DMS 273 (cell line): ENCODE results near the gene KCNJ2.

ENCODE experiments used
- DNase-seq: peaks from one replicate; lab custom pipeline; 2025; ENCODE audit not compliant: unreplicated experiment; lab: John Stamatoyannopoulos, UW

Gene KCNJ2

DNA sequence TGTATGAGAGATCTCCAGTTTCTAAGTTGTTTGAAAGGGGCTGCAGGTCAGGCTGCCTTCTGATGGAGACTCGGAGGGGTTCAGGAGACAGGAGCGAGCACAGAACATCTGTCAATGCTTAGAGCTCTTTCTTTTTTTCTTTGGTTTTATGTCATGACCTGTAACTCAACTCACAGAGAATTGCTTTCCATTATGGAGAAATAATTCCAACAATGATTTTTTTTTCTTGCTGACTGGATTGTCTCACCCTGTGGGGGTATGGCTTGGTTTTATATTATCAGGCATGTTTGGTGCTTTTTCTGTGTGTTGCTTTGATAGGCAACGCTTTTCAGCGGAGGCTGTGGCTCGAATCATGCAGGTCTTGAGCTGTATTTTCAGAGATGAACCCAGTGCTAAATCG is 10.7 kb upstream of the KCNJ2 start:
- DNase-seq, result no peak

DNA sequence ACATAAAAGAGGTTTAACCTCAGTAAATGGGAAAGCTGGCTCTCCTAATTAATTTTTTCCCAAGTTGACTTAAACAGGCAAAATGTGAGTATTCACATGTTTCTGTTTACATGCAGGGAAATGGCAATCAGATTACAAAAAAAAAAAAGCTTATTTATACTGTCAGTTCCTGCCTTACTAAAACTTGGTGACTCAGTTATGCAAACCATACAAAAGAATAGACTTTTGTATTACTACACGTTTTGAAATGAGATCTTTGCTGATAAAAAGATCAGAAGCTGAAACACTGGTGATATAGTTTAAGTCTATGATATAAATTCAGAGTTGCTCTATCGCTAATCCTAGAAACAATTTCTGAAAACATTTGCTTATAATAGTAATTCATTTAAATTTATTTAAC is 9.4 kb upstream of the KCNJ2 start:
- DNase-seq, result no peak

DNA sequence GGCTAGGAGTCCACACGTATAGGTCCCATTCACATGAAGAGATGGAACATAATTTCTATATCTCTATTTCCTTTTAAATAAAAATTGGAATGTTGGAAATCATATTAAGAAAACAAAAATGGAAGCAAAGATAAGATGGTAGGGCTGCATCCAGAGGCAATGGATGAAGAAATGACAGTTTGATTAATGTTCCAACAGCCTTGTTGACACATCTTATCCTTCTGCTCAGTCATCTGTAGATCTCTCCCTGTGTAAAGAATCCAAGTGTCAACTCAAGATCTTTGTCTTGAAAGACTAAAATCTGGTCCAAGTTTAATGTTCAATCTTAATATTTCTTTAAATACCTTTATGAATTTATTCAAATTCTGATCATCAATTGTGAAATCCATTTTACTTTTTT is 7.8 kb upstream of the KCNJ2 start:
- DNase-seq, result no peak

DNA sequence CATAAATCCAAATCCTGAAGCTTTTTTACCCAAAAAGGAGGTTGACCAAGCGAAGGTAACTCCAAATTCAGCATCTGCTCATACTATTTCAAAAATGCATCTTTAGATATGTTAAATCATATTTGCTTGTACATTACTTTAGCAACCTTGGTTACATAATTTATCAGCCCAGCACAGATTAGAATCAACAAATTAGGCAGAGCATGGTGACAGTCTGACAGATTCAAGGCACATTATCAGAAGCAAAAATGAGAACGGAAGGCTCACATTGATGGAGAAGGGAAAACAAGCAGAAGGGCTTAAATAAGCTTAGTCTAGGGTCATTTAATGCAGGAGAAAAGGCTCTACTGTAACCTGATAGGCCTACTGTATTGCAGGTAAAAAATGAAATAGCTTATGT is 3.9 kb upstream of the KCNJ2 start:
- no peak for DNase-seq

DNA sequence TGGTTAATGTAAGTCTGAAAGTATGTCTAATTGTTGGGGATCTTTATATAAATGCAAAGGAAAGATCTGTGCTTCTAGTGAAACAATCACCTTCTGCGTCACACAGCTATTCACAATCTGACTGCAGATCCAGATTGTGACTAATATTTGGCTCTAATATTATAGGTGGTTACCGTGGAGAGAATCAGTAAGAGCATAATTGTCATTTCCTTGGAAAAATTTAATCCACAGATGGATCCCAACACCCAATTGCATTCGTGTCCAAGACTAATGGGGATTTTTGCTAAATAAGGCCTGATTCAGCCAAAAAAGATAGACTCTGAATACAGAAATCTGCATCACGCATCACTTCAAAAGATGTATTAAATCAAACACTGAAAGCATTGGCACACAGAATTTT is 2.7 kb upstream of the KCNJ2 start:
- no peak for DNase-seq

DNA sequence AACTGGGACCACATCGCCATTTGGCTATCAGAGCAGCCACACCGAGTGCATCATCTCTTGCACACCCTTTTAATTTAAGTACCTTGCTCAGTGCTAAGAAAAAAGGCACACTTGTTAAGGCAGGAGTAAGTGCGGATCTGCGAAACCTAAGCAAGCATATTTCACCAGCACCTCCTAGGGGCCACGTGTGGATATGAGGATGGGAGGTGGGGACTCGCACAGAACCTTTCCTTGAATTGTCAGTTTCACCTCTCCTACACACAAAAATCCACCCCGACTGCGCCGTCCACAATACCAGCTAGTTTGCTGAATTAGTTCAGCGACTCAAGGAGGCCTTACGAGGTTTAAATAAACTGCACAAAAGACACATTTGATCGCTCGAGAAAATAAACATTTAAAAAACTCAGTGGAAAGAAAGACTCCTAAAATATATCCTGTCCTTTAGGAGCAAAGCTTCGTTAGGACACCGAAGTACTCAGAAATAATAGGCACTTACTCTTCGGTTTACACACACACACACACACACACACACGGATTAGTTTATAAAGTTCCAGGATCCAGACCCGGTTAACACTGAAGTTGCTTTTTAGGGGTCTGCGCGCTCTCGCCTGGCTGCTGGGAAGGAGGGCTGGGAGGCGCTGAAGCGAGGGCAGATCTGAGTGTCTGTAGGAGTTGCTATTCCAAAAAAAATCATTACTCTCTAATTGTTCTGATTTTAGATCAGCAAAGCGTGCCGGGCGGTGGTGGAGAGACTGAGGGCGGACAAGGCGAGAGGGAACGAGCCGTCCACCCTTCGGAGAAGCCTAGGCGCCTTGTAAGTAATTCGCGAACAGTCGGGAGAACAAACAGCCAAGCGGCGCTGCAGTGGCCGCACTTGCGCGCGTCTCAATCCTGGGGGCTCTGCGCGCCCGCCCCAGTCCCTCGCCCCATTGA is 1.0 kb upstream of the KCNJ2 start:
- peak; percentile 77 for DNase-seq

DNA sequence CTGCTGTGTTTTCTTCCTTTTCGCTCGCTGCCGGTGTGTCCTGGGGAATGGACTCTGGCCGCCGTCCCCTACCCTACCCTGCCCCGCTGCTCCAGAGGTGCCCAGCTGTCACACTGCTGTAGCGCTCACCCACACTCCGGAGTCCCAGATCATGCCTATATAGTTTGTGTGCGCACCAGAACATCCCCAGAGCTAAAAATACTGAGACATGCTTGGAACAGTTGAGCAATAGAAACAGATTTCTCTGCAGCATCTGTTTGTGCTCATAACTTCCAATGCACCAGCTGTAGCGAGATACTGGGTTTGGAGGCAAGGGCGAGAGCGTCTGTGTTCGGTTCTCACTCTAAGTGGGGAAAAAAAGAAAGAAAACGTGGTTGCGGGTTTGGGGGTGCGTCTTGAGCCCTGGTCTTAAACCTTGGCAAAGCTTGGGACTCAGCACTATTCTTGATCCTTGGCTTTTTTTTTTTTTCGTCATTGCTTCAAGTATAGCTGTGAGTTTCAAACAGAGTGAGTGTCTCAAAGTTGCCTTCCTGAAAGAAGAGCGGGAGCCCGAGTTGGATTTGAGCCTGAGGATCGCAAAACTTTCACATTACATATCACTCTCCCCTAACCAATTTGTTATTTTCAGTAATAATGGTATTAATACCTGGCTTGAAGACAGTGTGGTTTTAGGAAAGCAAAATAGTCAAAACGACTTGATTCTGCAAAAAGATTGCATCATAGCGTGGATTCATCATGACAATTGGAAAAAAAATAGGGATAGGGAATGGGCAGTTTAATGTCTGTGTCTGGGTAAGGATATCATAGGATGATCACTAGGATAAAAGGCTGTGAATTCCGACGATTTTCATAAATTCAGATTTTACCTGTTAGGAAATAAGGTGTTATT is 621 bp downstream of the KCNJ2 start:
- peak; percentile 90 for DNase-seq

DNA sequence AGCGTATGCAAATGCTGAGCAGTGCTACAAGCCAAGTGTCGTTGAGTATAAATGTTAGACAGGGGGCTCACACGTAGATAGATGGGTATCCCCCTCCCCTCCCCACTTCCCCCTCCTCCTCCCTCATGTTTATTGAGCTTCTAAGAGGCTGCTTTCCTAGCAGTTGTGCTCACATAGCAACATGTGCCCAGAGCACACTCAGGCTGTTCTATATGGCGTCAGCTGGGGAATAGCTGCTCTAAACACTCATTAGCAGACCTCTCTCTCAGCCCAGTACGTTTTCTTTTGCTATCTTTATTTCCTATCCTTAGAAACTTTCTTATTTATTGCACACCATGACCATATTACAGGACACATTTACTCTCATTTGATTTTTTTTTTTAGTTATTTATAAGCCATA is 1.8 kb downstream of the KCNJ2 start:
- DNase-seq, result peak; percentile 82

DNA sequence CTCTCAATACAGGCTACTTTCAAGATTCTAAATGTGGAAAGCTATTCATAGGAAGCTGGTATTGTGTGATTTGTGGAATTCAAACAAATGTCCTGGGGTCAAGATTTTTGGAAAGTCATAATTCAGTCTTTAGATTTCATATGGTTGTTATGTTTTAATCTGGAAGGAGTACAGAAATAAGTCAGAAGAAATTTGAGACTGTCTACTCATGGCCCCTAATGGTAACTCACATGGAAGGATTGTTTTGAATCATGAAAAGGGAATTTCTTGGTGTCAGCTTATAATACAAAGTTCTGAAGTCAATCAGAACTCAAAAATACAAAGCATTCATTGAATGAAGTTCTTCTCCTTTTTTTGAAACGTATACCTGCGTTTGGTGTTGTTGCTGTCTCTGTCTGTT is 3.1 kb downstream of the KCNJ2 start:
- no peak for DNase-seq

DNA sequence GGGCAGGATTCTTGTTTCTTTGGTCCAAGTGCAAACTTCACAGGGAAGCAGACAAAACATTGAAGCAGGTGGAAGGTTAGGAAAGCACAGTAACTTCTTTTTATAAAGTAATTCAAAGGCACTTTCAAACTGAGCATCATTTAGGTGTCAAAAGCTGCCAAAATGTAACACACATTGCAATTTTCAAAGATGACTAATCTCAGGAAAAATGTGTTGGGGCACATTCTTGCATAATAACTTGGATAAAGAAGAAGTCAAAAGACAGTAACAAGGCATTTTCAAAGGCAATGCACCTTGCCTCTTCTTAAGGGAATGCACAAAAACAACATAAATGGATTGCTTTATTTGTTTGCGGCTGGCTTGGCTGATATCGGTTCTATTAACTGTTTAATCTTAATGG is 3.6 kb downstream of the KCNJ2 start:
- no peak for DNase-seq

DNA sequence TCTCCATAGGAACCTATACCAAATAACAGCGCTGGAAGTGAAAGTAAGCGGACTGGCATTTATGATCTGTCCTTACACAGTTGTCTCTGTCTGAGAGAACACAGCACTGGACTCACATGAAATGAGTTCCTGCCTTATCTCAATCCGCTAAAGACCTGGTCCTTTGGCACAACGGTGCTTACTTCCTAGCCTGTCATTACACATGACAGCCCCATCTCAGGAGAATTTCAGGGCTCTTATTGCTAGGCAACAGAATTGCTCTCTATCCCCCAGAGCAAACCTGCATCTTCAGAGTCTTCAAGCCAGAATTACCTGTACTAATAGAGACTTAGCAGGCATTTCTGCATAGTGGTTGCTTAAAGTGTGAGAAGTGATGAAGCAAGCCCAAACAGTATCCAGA is 4.3 kb downstream of the KCNJ2 start:
- no peak for DNase-seq

DNA sequence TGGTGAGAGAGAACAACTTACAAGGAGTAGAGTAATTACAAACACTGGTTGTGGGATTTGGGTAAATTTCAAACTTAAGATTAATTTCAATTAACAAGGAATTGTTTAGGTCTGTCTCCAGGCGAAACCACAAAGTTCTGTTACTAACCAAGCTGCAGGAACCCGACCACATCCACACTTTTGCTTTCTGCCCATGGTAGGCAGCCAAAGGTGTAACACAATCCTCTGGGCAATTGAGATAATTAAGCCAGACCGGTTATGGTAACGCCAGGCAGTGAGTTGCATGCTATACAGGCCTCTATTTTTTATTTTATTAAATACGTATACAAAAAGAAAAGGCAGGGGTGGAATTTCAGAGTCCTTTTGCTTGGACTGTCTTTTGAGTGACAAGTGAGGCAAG is 12.0 kb downstream of the KCNJ2 start:
- DNase-seq, result peak; percentile 65

DNA sequence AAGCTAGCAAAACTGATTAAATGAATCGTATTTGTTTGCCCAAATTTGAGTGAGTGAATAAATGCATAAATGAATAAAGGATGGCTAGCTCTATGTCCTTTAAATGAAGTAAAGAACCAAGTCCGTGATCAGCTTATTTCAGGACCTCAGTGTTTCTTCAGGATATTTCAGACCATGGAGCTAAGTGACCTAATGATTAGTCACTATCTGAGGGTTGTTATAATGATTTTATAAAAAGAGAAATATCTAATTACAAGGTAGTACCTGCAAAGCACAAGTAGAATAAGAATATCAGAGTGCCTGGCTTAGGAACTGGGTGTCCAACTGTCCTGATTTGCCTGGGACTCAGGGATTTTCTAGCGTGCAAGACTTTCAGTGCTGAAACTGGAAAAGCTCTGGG is 12.5 kb downstream of the KCNJ2 start:
- DNase-seq, result no peak

DNA sequence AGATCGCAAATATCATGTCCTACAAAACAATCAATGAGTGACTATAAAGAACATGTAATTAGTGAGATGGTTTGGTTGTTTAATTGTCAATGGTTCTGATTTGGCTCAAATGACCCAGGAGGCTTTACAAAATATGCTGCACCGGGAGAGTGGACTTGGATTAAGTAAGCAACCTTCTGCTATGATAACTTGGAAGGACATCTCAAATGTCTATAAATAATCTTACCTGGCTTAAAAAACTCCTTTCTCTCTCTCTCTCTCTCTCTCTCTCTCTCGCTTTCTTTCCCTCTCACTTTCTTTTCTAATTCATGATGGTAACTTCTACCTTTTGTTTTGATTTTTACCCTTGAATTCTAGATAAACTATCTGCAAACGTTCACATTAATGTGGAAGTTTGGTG is 14.2 kb downstream of the KCNJ2 start:
- DNase-seq, result no peak

DNA sequence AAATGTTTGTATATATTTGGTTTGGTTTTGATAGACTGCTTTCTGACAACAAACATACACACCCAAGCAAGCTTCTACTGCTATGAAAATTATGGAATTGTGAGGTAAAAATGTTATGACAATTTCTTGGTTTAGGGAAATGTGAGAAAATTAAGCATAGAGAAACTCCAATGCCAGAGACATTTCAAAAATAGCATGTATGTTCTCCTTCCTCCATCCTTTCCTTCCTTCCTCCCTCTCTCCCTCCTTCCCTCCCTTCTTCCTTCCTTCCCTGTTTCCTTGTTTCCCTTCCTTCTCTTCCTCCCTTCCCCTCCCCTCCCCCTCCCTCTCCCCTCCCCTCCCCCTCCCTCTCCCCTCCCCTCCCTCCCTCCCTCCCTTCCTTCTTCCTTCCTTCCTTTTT is 14.9 kb downstream of the KCNJ2 start:
- DNase-seq, result no peak

DNA sequence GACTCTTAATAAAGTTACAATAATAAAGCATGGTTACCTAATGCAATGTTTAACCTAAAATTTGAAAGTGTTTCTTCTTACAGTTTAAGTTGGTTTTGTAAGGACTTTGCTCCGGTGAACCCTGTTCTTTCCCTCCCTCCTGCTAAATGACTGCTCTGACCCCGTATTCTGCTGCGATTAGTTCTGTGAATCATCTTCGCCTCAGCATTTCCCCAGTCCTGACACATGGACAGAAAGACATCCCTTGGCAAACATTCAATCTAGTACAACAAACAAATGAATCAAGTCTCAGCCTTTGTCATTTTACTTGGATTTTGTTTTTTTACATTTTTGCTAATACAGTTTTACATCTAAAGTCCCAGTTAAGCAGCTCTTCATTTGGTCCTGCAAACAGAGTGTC is 15.4 kb downstream of the KCNJ2 start:
- DNase-seq, result no peak

DNA sequence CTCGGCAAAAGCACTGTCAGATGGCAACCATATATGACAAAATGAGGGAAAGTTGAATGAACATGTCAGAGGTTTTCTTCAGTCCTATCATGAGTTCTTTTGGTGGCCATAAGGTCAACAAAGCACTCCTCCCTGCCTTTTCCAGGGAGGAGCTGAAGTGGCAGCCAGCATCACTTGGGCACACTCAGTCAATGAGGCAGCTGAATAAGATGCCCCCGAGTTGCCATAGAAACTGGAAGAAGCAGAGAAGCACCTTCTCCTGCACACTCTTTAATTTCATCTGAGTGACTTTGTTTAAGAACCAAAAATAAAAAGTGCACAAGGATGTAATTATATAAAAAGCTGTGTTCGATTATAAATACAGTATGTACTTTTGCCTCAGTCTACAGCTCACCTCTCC is 16.0 kb downstream of the KCNJ2 start:
- DNase-seq, result no peak

DNA sequence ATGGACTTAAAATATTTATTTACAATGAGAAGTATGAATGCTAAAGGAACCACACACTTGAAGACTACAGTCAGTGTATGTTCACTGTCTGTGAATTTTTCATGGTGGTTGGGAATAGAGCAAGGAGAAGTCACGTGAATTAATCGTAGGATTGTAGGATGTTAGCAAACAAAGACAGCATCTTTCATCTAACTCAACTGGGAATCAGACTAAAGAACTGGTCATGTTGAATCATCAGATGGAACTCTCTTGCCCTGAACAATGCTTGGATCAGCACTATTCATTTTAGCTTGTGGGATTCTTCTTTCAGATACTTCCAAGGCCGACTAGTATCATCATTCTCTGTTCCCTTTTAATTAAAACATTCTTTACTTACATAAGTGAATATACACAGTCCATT is 18.1 kb downstream of the KCNJ2 start:
- no peak for DNase-seq

DNA sequence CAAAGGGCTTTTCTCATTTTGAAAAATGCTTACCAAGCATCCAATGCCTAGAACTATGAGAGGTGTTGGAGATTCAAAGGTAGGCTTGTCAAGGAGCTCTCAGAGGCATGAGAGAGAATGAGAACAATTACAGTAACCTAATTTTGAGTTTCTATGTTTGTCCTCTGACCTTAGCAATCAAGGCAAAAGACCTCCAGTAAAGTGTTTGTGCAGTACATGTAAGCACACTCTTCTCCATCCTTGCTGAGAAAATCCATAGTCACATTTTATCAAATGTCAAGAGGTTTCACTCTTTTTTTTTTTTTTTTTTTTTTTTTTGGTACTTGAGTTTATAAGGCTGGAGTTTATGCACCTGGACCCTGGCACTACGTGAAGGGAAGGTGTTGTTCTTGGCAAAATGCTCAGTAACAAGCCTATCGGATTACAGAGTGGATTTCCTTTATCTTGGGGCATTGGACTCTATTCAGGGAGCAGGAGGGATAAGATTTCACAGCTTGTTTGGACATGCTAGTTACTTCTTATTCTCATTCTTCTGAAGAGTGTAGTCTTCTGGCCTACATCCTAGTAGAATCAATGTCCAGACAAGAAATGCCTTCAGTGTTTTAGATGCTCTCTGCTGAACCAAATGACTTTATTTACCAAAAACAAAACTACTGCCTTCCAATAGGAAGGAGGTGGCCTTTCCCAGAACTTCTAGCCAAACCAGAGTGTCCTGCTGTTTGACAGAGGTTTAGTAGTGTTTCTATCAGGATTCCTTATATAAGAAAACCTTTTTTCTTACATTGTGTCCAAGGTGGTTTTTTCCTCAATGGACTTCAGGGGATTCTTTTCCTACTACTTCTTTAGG is 21.9 kb downstream of the KCNJ2 start:
- peak; percentile 21 for DNase-seq

DNA sequence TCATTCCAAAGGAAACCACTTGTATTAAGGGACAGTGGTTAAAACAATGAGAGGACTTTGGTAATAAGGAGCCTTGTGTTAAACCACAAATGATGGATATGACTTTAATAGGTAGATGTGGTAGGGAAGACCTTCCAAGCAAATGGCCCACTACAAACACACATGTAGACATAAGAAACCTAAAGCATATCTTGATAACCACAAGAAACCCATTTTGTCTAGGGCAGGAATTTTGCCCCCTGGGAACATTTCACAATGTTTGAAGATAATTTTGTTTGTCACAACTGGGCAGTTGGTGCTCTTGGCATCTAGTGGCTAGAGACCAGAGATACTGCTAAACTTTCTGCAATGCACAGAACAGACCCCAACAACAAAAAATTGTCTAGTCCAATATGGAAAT is 25.8 kb downstream of the KCNJ2 start:
- DNase-seq, result no peak

DNA sequence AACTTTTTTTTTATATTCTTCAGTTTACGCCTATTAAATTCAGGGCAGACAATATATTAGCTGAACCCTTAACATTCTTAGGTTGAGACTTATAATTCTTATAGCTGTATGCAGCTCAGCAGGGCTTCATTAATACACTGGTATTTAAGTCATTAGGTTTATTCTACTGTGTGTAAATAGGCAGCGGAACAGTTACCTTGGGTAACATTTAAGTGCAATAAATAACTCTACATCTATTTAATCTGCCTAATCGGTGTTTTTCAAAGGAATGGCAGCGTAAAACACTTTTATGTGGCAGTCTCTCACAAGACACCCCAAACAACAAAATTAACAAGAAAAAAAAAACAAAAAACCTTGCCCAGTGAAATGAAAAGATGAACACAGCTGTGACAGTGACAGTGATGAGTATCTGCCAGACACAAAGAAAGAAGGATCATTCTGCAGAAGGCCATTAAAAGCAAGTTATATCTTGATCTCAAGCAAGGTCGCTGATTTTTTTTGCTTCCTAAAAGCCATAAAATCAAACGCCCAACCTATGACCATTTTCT is 32.6 kb downstream of the KCNJ2 start:
- DNase-seq, result no peak
